Right lobe of liver (tissue), 4 donors: ENCODE results near the gene ISG15.

Experiments used
- CTCF ChIP-seq, 4 donors: fragments of 200-600 bp in 3 of 4; fragments of 450-650 bp in 1 of 4; IDR thresholded peaks; one replicate each; pipeline versions ENCODE4 v1.5.1 to v1.8.0; 2016 to 2022; ENCODE audit warnings: antibody characterized with exemption in 4 of 4, mild to moderate bottlenecking in 2 of 4
- POLR2A ChIP-seq: fragments of 450-650 bp; IDR thresholded peaks from one replicate; pipeline ENCODE4 v1.6.1; 2017; ENCODE audit warnings: antibody characterized with exemption, mild to moderate bottlenecking
- donor health status: DM: no; HTN: no; CAD: no.
- donor health status: DM: no; HTN: no; CAD: no.
- donor health status: DM: no; HTN: yes; CAD: no.

GRCh38 chr1:981491-981954 is 31.8 kb upstream of the ISG15 start:
- TF ChIP-seq POLR2A (no peak), CTCF (IDR thresholded peaks at IDR 0.05) (no peak)
